DMS79 (cell line): ENCODE data around the gene PRR5L.

Experiments
- DNase-seq: peaks from one replicate; lab custom pipeline; 2025; lab: John Stamatoyannopoulos, UW

The PRR5L gene

DNA sequence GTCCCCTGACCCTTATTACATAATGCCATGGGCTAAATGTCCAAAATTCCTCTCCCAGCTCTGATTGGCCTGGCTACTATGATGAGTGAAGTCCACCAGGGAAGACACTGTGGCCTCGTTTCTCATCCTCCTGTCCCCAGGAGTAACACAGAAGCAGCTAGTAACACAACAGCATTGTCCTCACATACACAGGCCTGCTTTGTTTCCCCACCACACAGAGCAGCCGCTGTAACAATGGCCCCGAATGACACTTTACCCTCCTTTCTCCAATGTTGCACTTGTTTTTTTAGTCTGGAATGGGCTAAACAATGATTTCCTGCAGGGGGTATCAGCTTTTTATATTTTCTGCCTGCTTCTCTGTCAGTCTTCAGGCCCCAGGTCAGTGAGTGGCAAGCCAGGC, at the start of gene PRR5L:
TSS of gene PRR5L (plus strand) at position 363 of the 400 bp plus-strand sequence. CDS start 104,834 bp downstream, outside the sequence.
- no peak for DNase-seq

DNA sequence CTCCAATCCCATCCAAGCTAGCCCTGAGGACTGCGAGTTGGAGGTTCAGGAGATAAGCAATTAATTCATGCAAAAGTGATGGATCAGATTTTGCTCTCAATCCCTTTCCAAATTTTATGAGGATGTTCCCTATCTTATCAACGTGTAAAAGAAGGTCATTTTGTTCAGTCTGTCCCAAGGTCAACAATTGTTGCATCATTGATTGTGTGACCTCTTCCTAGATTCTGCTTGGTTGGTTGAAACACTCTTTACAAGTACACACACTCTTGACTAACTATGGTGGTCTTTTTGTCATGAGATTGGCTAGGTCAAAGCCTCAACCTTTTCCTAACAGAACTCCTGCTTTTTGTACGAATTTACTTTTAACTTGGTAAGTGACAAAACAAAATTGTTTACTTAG, 48.6 kb upstream of the PRR5L start:
- no peak for DNase-seq

- no peak for DNase-seq
Measured at GRCh38 chr11:36248436-36248835, 47.7 kb upstream of the PRR5L start.

GRCh38 chr11:36249246-36249645, 46.8 kb upstream of the PRR5L start:
- no peak for DNase-seq

DNA sequence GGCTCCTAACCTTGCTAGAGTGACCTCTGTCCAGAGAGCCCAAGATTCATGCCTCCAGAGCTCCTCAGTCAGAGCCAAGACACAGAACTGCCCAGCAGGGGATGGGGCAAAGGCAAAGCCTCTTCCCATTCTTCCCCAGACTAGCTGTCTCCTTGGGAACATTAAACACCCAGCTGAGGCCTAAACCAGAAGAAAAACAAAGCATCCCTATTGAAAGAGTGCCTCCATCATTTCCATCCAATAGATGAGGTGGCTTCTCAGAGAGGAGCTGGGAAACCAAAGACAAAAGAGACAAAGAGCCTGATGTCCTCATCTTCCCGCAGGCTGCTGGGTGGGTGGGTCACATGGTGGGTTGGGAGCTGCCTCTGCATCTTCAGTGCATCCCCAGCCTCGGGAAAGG, 44.3 kb upstream of the PRR5L start:
- no peak for DNase-seq

GRCh38 chr11:36253238-36253637, 42.9 kb upstream of the PRR5L start:
- DNase-seq, result no peak

DNA sequence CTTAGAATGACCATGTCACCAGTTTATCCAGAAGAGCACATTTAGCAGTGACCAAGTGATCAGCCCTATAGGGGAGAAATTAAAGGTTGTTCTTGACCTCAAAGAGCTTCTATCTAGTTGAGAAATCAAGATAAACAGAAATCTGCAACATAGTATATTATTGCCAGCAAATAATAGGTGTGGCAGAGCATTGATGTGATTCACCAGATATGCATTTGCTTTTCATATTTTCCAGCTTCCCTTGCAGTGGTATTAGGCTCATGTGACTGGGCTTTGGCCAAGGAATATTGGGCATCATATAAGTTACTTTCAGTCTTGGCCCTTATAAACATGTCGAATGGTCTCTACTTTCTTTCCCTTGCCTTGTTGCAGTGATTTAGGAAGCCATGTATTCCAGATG, 41.4 kb upstream of the PRR5L start:
- DNase-seq, result no peak

DNA sequence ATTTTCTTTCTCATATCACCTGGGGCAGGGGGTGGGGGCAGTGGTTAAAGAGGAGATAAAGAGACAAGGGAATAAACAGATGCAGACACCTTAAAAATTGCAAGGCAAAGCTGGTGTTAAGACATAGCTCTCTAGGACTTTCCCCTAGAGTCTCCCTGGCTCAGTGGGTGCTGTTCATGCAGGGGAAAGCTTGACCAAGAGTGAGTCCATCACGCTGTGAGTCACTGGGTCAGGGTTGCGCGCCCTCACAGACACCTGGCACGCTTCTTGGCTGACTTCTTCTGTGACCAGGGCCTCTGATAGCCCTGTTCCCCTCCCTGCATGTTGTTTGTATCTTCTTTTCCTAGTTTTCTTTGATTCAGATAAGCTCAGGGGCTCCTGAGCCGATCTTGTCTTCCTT, 38.7 kb upstream of the PRR5L start:
- no peak for DNase-seq

DNA sequence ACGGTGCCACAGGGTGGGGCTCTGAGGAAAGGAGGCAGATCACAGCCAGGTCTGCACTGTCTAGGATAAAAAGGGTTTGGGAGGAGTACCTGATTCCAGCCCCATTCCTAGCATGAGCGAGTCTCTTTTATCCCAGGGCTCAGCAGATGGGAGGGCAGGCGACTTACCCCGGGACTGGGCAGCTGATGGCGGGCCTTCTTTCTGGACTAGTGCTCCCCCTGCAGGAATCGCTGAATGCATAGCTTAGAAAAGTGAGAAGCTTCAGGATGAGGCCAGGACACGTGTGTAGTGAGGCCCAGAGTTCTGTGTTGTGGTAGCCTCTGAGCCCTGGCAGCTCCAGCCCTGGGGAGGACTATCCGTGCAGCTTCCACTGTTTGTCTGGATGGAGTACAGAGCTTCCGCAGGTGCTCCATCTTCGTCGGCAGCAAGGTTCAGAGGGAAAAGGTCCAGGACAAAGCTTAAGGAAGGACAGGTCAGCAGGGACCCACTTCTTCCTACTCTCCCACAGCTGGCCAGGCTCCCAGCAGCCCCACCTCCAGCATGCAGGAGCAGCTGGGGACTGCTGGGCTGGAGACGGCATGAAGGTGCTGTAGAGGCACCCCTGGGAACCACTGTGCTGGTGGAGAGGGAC, 37.2 kb upstream of the PRR5L start:
- peak; percentile 5 for DNase-seq

GRCh38 chr11:36261094-36261493, 35.0 kb upstream of the PRR5L start:
- DNase-seq, result no peak

DNA sequence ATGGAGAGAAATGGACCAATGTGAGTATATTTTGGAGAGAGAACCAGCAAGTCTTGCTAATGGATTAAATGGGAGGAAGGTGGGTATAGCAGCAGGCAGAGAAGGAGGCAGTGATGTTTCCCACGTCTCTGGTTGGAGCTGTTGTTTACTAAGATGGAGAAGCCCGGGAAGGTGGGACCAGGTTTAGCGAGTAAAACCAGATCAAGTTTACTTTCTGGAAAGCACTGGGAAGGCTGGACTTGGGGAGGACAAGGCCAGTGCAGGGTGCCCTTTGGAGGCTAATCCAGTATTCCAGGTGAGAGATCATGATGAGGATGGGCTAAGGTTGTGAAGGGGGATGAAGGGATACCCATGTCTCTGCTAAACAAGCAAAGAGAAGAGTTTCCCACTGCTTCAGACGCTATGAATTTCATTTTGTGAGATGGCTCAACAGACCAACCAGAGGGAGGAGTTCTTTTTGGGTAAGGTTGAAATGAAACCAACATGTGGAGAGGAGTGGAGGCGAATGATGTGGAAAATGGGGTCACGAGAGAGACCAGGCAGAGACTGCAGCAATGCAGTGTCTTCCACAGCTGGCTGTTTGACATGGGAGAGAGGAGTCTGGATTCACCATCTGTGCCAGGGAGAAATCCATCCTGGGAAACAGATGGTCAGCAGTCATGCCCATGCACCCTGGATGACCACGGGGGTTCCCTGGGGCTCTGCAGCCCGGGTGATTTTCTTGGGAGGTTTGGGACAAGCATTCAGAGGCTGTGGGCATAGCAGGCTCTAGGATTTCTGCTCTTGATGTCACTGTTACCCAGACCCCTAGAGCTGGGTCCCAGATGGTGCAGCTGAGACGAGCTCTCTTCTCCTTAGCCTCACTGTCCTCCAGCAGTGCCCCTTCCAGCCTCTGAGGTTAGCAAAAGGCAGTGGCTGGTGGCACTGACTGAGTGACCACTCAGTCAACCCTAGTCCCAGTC, 31.8 kb upstream of the PRR5L start:
- no peak for DNase-seq

DNA sequence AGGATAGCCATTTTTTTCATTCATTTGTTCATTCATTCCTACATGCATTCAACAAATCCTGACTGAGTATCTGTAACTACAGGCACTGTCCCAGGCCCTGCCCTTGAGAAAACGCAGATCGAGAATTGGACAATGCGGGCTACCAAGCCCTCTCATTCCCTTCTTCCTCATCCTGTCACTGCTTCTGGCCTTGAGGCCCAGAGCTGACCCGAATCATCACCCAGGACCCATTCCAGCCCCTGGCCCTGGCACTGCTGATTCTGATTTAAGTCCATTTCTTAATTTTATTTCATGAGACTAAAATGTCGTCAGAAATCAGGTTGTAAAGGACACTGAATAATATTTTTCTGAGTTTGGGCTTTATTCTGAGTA, 31.1 kb upstream of the PRR5L start:
- DNase-seq, result no peak

DNA sequence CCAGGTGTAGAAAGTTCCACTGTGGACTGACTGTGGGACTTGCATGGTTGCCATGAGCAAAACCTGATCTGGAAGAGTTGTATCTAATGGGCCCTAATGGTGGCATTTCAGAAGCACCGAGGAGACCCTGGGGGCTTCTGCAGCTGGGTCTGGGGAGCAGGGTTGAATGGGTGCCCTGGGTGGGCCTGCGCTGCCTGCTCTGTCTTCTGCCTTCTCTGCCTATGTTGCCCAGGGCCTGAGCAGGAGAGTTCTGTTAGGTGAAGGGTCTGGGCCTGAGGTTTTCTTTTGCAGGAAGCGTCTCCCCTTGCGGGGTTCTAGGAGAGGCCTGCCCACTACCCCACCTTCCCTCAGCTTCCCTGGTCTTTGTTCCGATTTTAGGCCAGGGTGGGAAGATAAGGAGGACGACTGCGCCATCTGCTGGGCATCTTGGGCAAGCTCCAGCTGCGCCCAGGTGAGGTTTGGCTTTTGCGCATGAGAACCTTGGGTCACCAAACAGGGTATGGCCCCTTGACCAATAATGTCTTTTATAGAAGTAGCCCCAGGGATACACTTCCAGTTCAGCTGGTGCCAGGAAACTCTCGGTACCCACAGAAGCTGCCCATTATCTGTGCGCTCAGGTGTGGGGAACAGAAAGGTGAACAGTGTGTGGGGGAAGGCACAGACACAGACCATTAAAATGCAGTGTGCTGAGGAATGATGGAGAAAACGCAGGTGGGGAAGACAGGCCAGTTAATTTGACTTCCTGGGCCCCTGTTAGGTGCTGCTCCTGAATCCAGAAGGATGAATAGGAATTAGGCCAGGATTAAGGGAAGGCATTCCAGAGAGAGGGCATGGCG, 30.1 kb upstream of the PRR5L start:
- peak; percentile 41 for DNase-seq

- no peak for DNase-seq
Measured at GRCh38 chr11:36266767-36267166, 29.3 kb upstream of the PRR5L start.

DNA sequence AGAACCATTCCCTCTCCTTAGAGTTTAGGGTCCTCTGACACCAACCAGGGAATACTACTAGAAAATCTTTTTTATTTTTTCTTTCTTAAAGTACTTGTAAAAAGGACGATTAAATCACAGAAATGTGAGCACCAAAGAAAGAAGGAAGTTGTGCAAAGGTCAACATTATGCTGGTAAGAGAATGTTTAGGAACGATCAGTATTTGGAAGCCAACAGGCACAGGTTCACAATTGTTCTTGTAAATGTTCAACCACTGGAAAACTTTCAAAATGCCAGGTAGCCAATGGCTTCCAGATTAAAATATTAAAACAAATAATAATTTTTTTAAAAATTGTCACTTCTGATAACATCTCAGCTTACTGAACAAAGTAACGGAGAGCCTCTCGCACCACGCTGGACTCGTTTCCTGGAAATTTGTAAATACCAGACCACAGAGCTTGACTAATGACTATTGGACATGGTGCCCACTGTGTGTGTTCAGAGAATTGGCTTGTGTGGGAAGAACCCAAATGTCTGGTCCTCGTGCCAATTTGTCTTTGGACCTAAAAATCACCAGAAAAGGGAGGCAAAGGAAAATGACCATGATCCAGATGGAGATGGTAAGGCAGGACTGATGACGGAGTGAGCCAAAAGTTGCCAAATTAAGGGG, 27.6 kb upstream of the PRR5L start:
- no peak for DNase-seq

GRCh38 chr11:36270701-36271100, 25.4 kb upstream of the PRR5L start:
- DNase-seq, result peak; percentile 72

DNA sequence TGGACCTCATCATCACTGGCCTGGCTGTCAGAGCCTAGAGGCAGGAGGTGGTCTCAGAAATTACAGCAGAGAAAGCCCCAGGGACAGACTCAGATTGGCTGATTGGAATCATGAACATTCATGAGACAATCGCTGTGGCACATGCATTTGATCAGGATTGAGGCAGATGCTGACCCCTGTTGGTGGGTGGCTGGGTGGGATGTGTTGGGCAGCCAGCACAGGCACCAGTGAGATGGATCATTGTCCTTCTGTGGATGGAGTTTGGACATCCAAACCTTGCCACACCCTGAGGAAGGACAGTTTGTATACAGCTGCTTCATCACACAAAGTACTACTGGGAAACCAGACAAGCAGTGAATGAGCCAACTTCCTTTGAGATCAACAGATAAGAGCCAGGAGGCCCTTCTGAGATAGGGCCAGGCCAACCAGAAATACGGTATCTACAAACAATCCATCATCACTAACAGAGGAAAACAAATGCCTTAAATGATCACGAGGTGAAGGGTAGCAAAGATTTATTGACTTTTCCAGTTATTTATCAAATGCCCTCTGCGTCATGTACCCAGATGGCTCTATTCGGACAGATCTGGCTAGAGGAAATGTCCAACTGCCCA, 24.2 kb upstream of the PRR5L start:
- DNase-seq, result no peak

GRCh38 chr11:36273110-36273509, 23.0 kb upstream of the PRR5L start:
- peak; percentile 44 for DNase-seq

GRCh38 chr11:36274414-36274813, 21.7 kb upstream of the PRR5L start:
- no peak for DNase-seq

- DNase-seq, result no peak
Measured at GRCh38 chr11:36278531-36279282, 17.4 kb upstream of the PRR5L start.

DNA sequence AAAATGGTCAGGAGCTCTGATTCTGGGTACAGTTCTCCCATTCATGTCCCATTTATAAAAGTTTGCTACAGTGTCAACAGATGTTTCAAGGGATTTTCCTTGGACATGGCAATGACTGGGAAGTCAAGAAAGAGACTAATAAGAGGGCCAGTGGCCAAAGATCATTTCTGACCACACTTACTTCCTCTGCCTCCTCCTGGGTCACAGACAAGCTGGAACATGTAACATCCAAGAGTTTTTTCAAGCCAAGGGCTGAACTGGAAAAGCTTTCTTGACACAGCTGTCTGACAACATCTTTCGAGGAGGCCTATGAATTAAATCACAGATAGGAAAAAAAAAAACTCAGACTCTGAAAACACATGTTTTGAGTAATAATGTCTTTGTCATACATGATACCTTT, 15.6 kb upstream of the PRR5L start:
- DNase-seq, result no peak
